Effector CD4-positive, alpha-beta T cell (primary cell): ENCODE measurements around the gene ANO6.

Experiments used
- DNase-seq: peaks from one replicate; pipeline ENCODE4 v3.0.0-alpha.2; 2020

Gene ANO6

GRCh38 chr12:45416126-45416525 is 200.2 kb downstream of the ANO6 start:
- no peak for DNase-seq

GRCh38 chr12:45418520-45418919 is 202.6 kb downstream of the ANO6 start:
- DNase-seq: no peak

GRCh38 chr12:45419317-45419814 is 203.5 kb downstream of the ANO6 start:
- DNase-seq: no peak

- no peak for DNase-seq
Measured at GRCh38 chr12:45421736-45422135, 205.8 kb downstream of the ANO6 start.

GRCh38 chr12:45423931-45424330 is 208.0 kb downstream of the ANO6 start:
- no peak for DNase-seq

- DNase-seq: no peak
Measured at GRCh38 chr12:45425426-45425825, 209.5 kb downstream of the ANO6 start.

GRCh38 chr12:45426294-45426693 is 210.4 kb downstream of the ANO6 start:
- no peak for DNase-seq

- DNase-seq: no peak
Measured at GRCh38 chr12:45427042-45427441, 211.1 kb downstream of the ANO6 start.

GRCh38 chr12:45429831-45430230 is 213.9 kb downstream of the ANO6 start:
- DNase-seq: no peak

- no peak for DNase-seq
Measured at GRCh38 chr12:45431126-45431525, 215.2 kb downstream of the ANO6 start.

- DNase-seq: no peak
Measured at GRCh38 chr12:45432710-45433109, 216.8 kb downstream of the ANO6 start.

- DNase-seq: no peak
Measured at GRCh38 chr12:45433441-45433868, 217.6 kb downstream of the ANO6 start.

GRCh38 chr12:45434094-45434493 is 218.2 kb downstream of the ANO6 start:
- no peak for DNase-seq

- DNase-seq: no peak
Measured at GRCh38 chr12:45435945-45436710, 220.2 kb downstream of the ANO6 start.

GRCh38 chr12:45439039-45439438 is 223.1 kb downstream of the ANO6 start:
- DNase-seq: no peak

GRCh38 chr12:45446013-45446412 is 230.1 kb downstream of the ANO6 start:
- no peak for DNase-seq

- no peak for DNase-seq
Measured at GRCh38 chr12:45458238-45458637, 242.3 kb downstream of the ANO6 start.

GRCh38 chr12:45458854-45459807 is 243.2 kb downstream of the ANO6 start:
- DNase-seq: no peak

- no peak for DNase-seq
Measured at GRCh38 chr12:45462506-45462905, 246.6 kb downstream of the ANO6 start.

GRCh38 chr12:45464699-45465098 is 248.8 kb downstream of the ANO6 start:
- no peak for DNase-seq

GRCh38 chr12:45468751-45469615 is 253.1 kb downstream of the ANO6 start:
- no peak for DNase-seq

- no peak for DNase-seq
Measured at GRCh38 chr12:45469902-45470301, 254.0 kb downstream of the ANO6 start.

- no peak for DNase-seq
Measured at GRCh38 chr12:45473636-45474035, 257.7 kb downstream of the ANO6 start.
